Femur (tissue), 1 donor: ENCODE measurements around the gene CNDP2.
"Not testable (repeated sequence)": the region's sequence is repeated elsewhere in the genome, so short reads cannot be mapped to it uniquely, and the experiment has no call there.

Experiments used
- DNase-seq: peaks from one replicate; pipeline ENCODE4 v3.0.0-alpha.2; 2017

The CNDP2 gene

DNA sequence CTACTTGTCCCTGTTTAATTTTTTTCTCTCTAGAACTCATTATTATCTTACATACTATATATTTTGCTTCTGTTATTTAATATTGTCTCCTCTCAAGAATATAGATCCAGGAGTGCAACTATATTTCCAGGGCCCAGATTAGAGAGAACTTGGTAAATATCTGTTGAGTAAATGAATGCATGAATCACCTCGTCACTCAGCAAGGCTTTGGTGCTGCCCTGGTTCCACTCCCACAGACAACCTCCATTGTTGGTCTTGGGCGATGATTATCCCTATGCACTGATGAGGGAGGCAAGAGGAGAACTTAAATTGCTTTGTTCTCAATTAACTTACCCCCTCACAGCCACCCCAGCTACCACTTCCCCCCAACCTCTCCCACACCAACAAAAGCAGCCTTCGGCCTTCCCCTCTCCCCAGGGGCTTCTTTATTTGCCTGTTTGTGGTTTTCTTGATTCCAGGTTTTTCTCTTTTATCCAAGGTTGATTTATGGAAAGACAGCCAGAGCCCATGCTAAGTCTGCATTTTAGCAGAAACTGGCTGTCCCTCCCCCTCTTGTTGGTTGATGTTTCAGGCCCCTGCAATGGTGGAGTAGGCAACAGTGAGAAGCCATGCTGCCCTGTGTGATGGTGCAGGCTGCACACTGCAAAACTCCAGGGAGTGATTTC is 22.1 kb upstream of the CNDP2 start:
- DNase-seq = no peak

DNA sequence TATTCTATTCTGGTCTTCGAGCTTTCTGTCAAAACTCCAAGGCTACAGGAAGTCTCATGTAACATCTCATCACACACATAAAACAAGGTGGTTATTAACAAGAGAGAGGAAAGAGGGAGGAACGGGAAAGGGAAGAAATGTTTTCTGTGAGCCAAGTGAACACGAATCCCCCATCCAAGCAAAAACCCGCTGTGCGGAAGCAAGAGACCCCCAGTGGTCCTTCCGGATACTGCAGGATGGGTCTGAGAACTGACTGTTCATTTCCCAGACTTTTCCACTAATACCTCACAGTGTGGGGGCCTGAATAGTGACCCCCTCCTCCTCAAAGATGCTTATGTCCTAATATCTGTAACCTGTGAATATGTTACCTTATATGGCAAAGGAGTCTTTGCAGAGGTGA is 20.0 kb upstream of the CNDP2 start:
- peak; percentile 70 for DNase-seq

DNA sequence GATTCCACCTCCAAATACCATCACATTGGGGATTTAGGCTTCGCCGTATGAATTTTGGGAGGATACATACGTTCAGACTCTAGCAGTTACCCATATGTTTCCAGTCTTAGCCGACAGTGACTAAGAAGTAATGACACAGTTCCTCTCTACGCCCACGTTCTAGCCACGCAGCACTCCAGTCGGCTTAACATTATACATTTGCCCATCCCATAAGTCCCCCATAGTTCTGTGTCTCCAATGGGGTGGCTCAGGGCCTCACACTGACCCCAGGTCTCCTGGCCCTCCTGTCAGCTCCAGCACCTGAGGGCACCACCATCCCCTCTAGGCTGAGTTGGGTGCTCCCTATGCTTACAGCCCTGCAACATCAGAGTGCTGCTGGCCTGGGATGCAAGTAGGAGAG is 18.4 kb upstream of the CNDP2 start:
- no peak for DNase-seq

DNA sequence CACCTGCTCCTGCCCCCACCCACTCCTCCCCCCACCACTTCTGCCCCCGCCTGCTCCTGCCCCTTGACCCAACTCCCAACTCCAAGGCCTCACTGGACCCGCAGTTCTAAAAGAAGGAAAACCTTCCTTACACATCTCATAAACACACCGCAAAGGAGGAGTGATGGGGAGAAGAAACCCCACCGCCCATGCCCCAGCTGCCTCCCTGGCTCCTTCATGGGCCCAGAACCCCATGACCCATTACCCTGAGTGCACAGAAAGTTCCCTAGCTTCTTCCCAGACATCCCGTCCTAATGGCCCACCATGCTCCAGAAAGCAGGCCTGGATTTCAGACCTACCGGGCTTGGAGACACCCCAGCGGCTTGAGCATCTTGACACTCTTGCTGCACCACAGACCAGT is 17.8 kb upstream of the CNDP2 start:
- no peak for DNase-seq

DNA sequence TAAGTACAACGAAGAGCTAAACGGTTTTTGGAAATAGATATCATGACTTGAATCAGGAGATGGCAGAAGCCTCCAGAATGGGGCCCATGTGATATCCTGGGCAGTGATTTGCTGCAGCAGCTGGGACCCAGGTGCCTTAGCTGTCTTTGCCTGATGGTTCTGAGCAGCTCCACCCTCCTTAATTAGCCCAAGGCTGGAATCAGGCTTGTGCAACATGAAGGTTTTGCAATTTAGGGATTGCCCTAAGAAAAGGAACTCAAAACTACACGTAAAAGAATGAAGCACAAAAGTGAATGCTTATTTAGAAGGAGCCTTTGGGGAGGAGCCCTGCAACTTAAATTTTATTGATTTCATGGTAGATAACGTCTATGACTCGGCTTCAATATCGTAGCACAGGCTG is 17.3 kb upstream of the CNDP2 start:
- DNase-seq = no peak

DNA sequence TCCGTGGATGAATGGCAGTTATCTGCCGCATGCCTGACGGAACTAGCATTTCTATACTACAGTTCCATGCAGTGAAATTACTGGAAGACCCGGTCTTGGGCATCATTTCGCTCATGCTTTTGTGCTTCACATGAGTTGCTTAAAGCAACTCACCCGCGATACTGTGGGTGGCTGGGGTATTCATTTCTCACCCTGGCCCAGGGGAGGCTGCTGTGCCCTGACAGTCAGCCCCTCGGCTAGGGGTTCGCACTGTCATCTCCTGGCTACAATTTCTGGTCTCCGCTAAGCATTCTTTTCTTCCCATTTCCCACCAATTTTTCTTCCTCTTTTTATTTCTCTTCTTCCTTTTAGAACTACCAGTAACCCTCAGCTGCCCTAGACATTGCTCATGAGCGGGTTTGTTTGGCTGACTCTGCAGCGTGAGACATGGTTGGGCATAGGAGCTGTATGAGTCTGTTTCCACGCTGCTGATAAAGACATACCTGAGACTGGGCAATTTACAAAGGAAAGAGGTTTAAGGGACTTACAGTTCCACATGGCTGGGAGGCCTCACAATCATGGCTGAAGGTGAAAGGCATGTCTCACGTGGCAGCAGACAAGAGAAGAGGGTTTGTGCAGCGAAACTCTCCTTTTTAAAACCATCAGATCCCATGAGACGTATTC is 16.5 kb upstream of the CNDP2 start:
- no peak for DNase-seq

DNA sequence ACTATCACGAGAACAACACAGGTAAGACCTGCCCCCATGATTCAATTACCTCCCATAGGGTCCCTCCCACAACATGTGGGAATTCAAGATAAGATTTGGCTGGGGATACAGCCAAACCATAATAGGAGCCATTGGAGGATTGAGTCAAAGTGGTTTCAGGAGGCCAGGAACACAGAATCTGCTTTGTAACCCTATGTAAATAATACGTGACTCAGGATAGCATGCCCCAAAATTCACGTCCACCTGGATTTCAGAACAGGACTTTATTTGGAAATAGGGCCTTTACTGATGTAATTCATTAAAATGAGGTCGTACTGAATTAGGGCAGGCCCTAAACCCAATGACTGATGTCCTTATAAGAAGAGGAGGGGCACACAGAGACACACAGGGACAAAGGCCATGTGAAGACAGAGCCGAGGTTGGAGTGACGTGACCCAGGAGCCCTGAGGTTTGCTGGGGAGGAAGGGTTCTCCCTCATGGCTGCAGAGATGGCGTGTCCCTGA is 16.0 kb upstream of the CNDP2 start:
- DNase-seq = no peak

DNA sequence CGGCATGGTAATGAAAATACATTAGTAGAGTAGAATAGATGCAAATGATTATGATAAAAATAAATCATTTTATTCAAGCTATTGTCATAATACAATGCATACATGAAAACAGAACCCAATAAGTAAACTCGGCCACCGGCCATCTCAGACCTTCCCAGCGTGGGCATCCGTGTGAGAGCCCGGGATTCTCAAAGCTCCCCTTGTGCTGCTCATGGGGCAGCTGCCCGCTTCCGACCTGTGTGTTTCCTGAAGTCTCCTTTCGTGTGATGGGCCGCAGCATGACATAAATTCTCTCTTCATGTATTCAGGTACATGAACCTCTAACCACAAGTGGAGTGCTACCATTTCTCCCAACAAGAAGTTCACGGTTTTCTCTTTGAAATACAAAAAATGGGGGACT is 13.5 kb upstream of the CNDP2 start:
- no peak for DNase-seq

DNA sequence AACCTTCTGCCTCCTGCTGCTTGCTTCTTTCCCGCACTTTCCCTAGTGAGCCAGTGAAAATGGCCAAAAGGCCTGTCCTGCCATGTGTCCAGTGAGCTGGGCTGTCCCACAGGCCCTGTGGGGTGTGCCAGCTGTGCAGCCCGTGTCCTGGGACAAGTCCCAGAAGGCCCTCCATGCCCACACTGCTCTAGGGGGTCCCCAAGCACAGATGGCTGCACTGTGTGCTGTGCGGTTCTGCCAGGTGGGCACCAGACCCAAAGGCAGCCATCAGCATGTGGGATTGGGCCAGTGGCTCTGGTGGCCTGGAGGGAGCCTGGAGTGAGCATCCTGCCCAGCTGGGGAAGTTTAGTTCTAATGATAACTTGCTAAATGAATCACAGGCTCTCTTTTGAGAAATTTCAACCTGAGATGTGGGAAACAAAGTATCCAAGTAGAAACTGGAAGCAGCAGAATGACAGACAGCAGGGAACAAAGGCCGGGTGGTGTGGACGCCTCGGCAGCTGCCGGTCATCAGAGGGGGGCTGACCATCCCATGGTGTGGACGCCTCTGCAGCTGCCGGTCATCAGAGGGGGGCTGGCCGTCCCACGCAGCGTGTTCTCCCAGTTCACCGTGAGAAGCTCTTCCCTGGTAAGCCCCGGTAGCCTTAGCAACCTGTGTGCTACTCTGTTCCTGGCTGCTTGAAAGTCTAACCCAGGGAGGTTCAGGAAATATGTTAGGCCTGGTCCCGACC is 9.9 kb upstream of the CNDP2 start:
- DNase-seq = no peak

DNA sequence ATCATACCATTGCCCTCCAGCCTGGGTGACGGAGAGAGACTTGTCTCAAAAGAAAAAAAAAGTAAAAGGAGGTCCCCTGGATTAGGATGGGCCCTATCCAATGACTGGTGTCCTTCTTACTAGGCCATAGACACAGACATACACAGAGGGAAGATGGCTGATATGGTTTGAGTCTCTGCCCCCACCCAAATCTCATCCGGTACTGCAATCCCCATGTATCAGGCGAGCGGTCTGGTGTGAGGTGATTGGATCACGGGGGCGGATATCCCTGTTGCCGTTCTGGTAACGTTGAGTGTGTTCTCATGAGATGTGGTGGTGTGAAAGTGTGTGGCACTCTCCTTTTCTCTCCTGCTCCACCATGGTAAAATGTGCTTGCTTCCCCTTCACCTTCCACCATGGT is 7.8 kb upstream of the CNDP2 start:
- no peak for DNase-seq

DNA sequence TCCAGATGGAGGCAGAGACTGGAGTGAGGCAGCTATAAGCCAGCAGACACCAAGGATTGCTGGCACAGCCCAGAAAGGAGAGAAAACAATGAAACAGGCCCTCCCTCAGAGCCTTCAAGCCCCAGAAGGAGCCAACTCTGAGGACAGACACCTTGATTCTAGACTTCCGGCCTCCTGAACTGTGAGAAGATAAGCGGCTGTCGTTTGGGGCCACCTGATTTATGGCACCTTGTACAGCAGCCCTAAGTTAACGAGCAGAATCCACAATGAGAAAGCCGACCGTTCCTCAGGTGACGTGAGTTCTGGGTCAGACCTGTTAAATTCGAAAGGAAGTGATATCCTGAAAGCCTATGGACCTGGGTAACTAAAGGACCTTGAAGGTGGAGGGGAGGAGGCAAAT is 7.3 kb upstream of the CNDP2 start:
- no peak for DNase-seq

DNA sequence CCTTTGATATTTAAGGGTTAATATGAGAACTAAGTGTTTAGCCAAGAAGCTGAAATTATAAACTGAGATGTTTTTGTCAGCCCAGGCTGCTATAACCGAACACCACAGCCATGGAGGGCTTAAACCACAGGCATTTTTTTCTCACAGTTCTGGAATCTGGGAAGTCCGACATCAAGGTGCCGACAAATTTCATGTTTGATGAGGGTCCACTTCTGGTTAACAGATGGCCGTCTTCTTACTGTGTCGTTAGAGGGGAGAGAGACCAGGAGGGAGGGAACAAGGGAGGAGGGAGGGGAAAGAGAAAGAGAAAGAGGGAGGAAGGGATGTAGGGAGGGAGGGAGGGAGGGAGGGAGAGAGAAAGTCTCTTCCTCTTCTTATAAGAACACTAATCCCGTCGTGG is 6.5 kb upstream of the CNDP2 start:
- no peak for DNase-seq

DNA sequence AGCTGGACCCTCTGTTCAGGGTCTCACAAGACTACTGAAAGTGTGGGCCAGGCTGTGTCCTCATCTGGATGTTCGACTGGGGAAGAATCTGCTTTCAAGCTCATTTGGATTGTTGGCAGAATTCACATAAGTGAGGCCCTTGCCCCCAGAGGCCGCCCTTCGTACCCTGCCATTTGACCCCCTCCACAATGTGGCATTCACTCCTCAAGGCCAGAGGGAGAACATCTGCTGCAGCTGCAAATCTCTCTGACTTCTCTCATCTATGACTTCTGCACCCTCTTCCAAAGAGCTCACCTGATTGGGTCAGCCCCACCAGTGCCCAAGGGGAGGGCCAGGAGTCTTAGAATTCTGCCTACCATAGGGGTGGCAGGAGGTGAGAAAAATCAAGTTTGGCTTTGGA is 3.9 kb upstream of the CNDP2 start:
- no peak for DNase-seq

DNA sequence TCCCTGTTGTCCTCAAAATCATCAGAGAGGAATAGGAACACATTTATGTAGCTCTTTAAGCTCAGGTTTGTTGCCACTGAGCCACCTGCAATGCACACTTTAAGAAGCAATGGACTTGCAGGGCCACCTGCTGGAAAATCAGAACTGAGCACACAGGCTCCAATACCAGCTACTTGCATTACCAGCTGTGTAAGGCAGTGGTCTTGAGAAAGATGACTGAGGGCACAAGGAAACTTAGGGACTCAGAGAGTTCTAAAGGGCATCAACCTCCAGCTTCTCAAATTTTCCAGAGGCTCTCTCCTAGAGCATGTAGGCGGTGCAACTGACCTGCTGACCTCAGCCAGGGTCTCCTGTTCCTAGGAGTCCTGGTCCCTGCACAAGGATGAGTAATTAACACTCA is 2.5 kb upstream of the CNDP2 start:
- peak; percentile 67 for DNase-seq

DNA sequence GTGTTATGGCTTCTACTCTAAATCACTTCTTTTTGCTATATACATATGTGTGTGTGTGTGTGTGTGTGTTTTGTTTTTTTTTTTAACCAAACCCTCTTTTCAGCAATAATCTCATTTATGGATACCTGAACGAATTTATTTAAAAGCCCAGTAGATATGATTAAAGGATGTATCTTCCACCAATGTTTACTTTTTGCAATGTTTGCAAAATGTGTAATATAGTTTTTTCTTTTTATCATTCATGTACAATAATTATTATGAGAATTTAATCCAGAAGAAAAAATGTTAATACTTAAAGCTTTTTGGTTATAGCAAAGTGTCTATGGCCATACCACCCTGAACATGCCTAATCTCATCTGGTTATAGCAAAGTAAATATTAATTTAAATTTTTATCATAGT is 1.6 kb upstream of the CNDP2 start:
- no peak for DNase-seq

DNA sequence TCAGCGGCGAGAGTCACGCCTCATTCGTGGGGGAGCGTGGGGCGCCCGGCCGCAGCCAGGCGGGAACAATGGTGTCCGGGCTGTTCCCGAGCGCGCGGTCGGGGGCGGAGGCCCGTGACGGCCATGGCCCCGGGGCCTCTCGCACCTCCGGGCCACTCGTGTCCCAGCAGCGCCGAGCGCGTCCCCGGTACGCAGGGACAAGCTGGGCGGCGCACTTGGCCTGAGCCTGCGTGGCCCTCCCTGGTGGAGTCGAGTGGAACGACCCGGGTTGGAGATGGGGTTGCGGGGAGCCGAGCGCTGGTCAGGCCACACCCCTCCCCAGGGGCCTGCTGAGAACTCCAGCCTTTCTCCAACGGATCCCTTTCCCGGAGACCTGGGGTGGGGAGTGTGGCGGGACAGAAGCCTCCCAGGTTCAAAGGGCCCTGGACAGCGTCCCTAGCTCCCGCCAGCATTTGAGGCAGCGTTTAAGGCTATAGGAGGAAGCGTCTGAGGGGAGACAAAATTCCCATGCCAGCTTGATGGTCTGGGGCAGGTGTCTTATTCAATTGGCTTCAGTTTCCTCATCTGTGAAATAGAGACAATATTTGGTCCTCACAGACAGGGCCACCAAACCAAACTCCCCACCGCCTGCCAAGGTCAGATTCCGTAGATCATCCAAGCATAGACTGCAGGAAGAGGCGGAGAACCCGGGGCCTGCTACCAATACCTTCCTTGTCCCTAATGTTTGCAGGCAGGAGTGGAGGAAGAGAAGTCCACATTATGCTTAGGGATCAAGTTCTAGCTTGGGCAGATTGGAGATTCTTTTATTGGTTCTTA is 553 bp downstream of the CNDP2 start:
- DNase-seq = peak; percentile 77

DNA sequence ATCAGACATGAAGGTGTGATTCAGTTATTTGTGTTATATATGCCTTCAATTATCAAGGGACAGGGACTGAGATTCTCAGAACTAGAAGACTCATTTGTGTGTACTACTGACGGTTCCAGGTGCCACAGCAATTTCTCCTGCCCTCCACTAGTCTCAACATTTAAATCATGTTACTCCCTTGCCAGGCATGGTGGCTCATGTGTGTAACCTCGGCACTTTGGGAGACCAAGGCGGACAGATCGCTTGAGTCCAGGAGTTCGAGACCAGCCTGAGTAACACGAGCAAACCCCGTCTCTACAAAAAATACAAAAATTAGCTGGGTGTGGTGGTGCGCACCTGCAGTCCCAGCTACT is 1.1 kb downstream of the CNDP2 start:
- DNase-seq = no peak

DNA sequence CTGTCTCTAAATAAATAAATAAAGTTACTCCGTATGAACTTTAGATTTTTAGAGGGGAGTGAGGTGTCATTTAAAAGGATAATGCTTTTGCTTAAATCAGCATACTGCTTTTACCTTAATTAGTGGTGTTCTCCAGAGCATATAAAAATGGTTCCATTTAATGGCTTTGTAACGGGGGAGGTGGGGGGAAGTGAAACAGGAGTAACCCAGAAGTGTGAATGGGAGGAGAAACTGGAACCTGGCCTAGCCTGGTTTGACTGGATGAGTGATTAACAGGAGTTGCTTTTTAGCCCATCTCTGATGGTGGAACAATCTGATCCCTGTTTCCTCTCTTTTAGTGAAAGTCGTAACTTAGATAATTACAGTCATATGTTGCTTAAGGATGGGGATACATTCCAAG is 1.6 kb downstream of the CNDP2 start:
- DNase-seq = no peak

DNA sequence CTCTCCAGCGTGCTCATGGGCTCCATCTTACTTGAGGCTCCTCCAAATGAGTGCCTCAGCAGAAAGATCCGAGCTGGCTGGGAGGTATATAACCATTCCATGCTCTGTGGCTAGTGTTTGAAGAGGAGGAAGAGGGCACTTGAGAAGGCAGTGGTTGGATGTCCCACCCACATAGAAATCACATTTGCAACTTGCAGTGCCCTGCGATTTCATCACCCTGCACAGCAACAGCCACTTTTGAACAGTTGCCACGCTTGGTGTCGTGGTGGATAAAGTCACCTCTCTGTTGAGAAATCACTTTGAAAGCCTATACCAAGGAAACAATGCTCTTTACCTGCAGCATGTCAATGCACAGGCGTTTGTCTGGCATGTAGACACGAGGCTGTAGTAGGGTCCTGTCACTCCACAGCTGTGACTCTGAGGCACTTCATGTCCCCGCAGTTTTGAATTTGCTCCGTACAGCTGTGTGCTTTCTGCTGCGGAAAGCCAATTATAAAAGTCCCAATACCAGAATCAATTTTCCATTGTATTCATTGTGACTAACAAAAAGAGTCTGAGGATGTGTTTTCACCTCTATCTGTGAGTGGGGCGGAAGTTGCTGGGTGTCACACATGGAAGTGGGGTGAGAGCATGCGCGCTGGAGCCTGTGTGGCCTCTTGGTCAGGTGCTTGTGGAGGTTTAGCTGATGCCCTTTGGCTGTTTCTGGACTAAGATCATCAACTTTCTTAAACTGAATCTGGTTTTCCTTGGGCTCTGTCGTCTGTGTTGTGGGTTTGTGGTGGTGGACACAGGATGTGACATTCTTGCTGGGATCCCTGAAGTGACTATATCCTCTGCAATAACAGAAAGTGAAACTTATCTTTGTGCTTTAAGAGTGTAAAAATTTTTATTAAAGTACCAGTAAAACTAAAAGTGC is 2.8 kb downstream of the CNDP2 start:
- DNase-seq = no peak

DNA sequence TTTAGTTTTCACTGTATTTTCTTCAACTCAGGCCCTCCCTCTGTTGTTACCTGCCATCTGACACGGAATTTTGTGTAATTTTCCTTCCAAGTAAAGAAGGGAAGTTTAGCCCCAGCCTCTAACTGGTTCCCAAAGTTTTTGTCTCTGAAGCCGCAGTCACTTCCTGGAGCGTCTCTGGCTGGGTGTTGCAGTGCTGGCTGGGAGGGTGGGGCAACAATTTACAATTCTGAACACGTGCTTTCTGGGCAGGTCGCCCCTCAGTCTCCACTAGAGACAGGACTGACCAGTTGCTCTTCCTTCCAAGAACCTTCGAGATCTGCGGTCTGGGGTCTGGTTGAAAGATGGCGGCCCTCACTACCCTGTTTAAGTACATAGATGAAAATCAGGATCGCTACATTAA is 3.5 kb downstream of the CNDP2 start:
- peak; percentile 65 for DNase-seq

DNA sequence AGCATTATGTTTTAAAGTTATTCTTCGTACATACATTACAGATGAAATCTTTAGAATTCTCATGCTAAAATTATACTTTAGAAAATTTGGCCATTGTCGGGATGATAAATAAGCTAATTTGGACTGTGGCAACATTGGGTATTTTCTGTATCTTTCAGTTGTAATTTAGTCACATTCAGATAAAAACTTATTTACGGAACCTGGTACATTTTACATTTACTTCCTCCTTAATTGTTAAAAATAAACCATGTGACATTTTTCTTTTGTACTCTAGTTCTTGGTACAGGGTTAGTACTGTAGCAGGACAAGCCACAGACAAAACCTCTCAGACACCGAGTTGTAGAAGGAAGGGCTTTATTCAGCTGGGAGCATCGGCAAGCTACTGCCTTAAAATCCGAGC is 4.2 kb downstream of the CNDP2 start:
- no peak for DNase-seq

DNA sequence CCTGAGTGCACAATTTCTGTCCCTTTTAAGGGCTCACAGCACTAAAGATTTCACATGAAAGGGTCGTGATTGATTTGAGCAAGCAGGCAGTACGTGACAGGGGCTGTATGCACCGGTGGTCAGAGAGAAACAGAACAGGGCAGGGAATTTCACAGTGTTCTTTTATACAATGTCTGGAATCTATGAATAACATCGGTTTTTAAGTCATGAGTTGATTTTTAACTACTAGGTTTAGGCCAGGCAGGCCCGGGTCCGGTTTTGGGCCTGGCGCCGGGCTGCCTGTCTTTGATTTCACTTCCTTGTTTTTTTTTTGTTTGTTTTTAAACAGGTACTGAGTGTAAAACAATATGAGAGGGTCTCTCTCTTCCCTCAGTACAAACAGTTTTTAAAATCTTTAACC is 4.6 kb downstream of the CNDP2 start:
- not testable (repeated sequence) for DNase-seq
